ENCODE measurements around the gene ACTR1B. TPM values are rescaled to one million over a fixed set of nuclear protein-coding genes. Genes with fewer than 3 reads are reported as not detected.
"Not testable (repeated sequence)": the region's sequence is repeated elsewhere in the genome, so short reads cannot be mapped to it uniquely, and the experiment has no call there.

Gene ACTR1B
- 10 to 100 TPM; 46.8 to 52.2 (median 49.1) TPM for total RNA-seq
- polyA plus RNA-seq: 10 to 100 TPM; 73.6 to 90.0 TPM

GRCh38 chr2:97663962-97664635 lies at the start of gene ACTR1B:
ACTR1B (minus strand) TSS chr2:97664044; CDS start chr2:97663890, 154 bp downstream.
- Histone ChIP-seq H3K4me1 (peaks cover 5 to 15% (median 13%) of the 10 kb centered on the region in 3 donors), H3K27me3 (no peaks in the 10 kb centered on the region), H3K27ac (peak within 1 kb of the TSS; percentile 88 to 99 (median 97)), H3K4me3 (peak within 1 kb of the TSS; percentile 80 to 88 (median 82)), H3K36me3 (peaks cover 0 to 1% (median 1%) of the 10 kb centered on the region in 3 donors), H3K9me3 (no peaks in the 10 kb centered on the region)
- TF ChIP-seq, protein P1, sequence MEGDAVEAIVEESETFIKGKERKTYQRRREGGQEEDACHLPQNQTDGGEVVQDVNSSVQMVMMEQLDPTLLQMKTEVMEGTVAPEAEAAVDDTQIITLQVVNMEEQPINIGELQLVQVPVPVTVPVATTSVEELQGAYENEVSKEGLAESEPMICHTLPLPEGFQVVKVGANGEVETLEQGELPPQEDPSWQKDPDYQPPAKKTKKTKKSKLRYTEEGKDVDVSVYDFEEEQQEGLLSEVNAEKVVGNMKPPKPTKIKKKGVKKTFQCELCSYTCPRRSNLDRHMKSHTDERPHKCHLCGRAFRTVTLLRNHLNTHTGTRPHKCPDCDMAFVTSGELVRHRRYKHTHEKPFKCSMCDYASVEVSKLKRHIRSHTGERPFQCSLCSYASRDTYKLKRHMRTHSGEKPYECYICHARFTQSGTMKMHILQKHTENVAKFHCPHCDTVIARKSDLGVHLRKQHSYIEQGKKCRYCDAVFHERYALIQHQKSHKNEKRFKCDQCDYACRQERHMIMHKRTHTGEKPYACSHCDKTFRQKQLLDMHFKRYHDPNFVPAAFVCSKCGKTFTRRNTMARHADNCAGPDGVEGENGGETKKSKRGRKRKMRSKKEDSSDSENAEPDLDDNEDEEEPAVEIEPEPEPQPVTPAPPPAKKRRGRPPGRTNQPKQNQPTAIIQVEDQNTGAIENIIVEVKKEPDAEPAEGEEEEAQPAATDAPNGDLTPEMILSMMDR (IDR thresholded peaks at IDR 0.05): peak in 3 of 4 donors; percentile 8 to 29 (median 28)
- FAIRE-seq (no peak), DNase-seq (peak; percentile 96 to 99 (median 98)), ATAC-seq (peak; percentile 93 to 98 (median 94))
- WGBS, 2 donors: 0% methylated on average over 55 to 60 of the region's 60 CpGs
- intact Hi-C loops (cut with DNase I): no loop called here

DNA sequence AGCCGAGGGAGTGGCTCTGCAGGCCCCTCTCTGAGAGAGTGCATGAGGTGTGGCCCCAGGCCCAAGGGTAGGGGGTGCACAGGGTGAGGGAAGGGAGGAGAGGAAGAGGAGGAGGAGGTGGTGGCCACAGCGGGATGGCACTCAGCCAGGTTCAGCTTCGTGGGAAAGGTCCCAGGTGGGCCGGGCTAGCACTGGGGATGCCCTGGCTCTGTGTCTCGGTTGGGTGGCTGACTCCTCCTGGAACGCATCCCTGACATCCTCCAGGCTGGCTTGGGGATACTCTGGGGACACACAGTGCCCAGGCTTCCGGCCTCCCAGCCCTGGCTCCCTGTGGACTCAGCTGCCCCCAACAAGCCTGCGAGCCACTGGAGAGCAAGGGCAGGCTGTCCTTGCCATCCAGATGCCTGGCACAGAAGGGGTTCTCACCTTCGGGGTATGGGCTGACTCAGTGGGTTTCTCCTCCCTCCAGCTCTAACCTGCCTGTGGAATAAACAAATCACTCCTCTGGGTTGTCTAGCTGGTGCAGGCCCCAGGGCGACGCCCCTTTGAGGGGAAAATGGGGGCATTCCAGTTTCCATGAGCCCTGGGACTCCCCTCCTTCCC lies 49.0 kb upstream of the ACTR1B start:
- peak in 2 of 6 donors; percentile 59 to 71 for DNase-seq
- Histone ChIP-seq H3K27me3 (no peaks in the 10 kb centered on the region), H3K4me1 (no peaks in the 10 kb centered on the region), H3K36me3 (no peaks in the 10 kb centered on the region), H3K4me3 (no peak overlapping the region), H3K27ac (no peak overlapping the region), H3K9me3 (no peaks in the 10 kb centered on the region)
- FAIRE-seq: no peak
- 54 to 63% methylated on average over 11 of the region's 11 CpGs for WGBS, 2 donors
- ATAC-seq: no peak
- TF ChIP-seq, protein P1 (IDR thresholded peaks at IDR 0.05): no peak
- intact Hi-C loops (cut with DNase I): no loop called here

- FAIRE-seq; H3K27me3 ChIP-seq; H3K4me1 ChIP-seq; intact Hi-C loops (cut with DNase I); ATAC-seq; H3K36me3 ChIP-seq; H3K27ac ChIP-seq; H3K9me3 ChIP-seq; H3K4me3 ChIP-seq: not testable (repeated sequence)
- 27% methylated on average over 9 of the region's 9 CpGs for WGBS, 2 donors
- DNase-seq: peak in 1 of 6 donors; percentile 9
Observed at GRCh38 chr2:97712175-97712574, 48.3 kb upstream of the ACTR1B start.

DNA sequence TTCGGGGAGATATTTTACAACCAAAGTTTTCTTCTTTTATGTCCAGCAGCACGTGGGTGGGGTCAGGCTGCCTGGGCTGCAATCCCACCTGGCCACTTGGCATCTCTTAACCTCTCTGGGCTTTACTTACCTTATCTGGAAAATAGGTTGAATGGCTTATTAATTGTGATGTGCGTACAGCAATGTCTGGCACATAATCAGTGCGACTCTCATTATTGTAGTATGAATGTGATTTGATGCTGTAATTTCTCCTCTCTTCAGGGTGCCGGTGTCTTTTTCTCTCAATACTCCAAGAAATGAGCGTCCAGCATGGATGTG lies 47.5 kb upstream of the ACTR1B start:
- intact Hi-C loops (cut with DNase I): no loop called here
- Histone ChIP-seq H3K4me3 (no peak overlapping the region), H3K9me3 (no peaks in the 10 kb centered on the region), H3K36me3 (no peaks in the 10 kb centered on the region), H3K27me3 (no peaks in the 10 kb centered on the region), H3K27ac (no peak overlapping the region), H3K4me1 (no peaks in the 10 kb centered on the region)
- no peak for DNase-seq
- FAIRE-seq: no peak
- TF ChIP-seq, protein P1 (IDR thresholded peaks at IDR 0.05): no peak
- ATAC-seq: no peak
- 76 to 82% methylated on average over 6 of the region's 6 CpGs for WGBS, 2 donors

- Histone ChIP-seq H3K36me3 (no peaks in the 10 kb centered on the region), H3K27ac (no peak overlapping the region), H3K4me3 (no peak overlapping the region), H3K9me3 (no peaks in the 10 kb centered on the region), H3K4me1 (no peaks in the 10 kb centered on the region), H3K27me3 (no peaks in the 10 kb centered on the region)
- FAIRE-seq (no peak), ATAC-seq (no peak), DNase-seq (peak in 1 of 6 donors; percentile 12)
- WGBS, 2 donors: 85 to 91% methylated on average over 8 of the region's 8 CpGs
- TF ChIP-seq, protein P1 (IDR thresholded peaks at IDR 0.05): no peak
- intact Hi-C loops (cut with DNase I): loop anchor here in 2 of 3 donors (5.0 to 10.0 kb wide), 2 partner anchors 674 to 1644 kb away; no protein-coding TSS in a partner anchor
Observed at GRCh38 chr2:97708608-97709007, 44.8 kb upstream of the ACTR1B start.
